Peyer's patch (tissue), 4 donors: ENCODE data around the gene BARX1.

Experiments
- POLR2A ChIP-seq, 2 donors: fragments of 450-650 bp; IDR thresholded peaks; one replicate each; pipeline ENCODE4 v1.5.1; 2017; ENCODE audit warnings: antibody characterized with exemption in 2 of 2, mild to moderate bottlenecking in 2 of 2, moderate library complexity in 2 of 2
- TF ChIP-seq, protein P1 (sequence below), 6 experiments: fragments of 450-650 bp in 4 of 6; fragments of 200-600 bp in 2 of 6; sonication (generic) in 1 of 6; IDR thresholded peaks; one replicate each; pipeline ENCODE4 v1.5.1; 2017 to 2019; ENCODE audit warnings: antibody characterized with exemption in 6 of 6, mild to moderate bottlenecking in 3 of 6, moderate library complexity in 1 of 6

DNA sequence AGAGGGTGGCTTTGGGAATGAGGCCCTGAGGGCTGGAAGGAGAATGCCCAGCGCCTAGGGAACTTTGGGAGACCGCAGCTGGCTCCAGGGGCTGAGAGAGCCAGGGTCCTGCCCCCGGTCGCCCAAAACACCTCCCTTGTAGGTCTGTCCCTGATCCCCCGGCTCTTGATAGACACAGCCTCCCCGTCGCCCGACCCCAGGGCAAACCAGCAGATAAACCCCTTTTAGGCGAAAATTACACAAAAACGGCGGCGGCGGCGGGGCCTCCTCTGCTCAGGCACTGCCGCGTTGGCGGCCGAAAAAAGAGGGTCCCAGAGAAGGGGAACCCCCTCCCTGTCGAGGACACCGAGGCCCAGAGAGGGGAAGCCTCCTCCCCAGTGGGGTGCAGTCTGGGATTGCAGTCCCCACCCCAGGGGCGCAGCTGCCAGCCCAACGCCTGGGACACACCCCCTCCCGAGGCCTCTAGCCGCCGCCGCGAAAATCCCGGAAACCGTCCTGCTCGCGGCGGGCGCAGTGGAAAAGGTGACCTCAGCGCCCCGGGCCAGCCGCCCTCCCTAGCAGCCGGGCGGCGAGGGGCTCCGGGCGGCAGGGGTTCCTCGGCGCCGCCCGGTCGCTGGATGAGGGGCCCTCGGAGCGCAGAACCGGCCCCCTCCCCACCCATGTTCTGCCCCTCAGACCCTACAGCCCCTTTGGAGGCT is 3.1 kb upstream of the BARX1 start:
- TF ChIP-seq, protein P1, sequence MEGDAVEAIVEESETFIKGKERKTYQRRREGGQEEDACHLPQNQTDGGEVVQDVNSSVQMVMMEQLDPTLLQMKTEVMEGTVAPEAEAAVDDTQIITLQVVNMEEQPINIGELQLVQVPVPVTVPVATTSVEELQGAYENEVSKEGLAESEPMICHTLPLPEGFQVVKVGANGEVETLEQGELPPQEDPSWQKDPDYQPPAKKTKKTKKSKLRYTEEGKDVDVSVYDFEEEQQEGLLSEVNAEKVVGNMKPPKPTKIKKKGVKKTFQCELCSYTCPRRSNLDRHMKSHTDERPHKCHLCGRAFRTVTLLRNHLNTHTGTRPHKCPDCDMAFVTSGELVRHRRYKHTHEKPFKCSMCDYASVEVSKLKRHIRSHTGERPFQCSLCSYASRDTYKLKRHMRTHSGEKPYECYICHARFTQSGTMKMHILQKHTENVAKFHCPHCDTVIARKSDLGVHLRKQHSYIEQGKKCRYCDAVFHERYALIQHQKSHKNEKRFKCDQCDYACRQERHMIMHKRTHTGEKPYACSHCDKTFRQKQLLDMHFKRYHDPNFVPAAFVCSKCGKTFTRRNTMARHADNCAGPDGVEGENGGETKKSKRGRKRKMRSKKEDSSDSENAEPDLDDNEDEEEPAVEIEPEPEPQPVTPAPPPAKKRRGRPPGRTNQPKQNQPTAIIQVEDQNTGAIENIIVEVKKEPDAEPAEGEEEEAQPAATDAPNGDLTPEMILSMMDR (IDR thresholded peaks at IDR 0.05) = no peak
- TF ChIP-seq POLR2A (IDR thresholded peaks at IDR 0.05) = no peak
